ENCODE results near the gene CDC123.
"Not testable (repeated sequence)": the region's sequence is repeated elsewhere in the genome, so short reads cannot be mapped to it uniquely, and the experiment has no call there.

CDC123 gene

GRCh38 chr10:12235796-12236195 lies 39.8 kb downstream of the CDC123 start:
- H3K9ac ChIP-seq (ENCODE audit: low read depth, low read length): no peak overlapping the region
- peaks cover 93% of the 10 kb centered on the region for H3K36me3 ChIP-seq (ENCODE audit: insufficient read depth, low read length)
- no peaks in the 10 kb centered on the region for H3K9me3 ChIP-seq (ENCODE audit: insufficient read depth, low read depth, low read length)
- WGBS: 94% methylated on average over 4 of the region's 4 CpGs
- no peaks in the 10 kb centered on the region for H3K27me3 ChIP-seq (ENCODE audit: insufficient read depth, low read length)
- H3K4me1 ChIP-seq (ENCODE audit: insufficient read depth, low read length): no peaks in the 10 kb centered on the region
- H3K4me3 ChIP-seq (ENCODE audit: low read length): no peak overlapping the region
- no peak overlapping the region for H3K27ac ChIP-seq (ENCODE audit: low read depth, low read length)

GRCh38 chr10:12237265-12238220 lies 41.6 kb downstream of the CDC123 start:
- 96% methylated on average over 13 of the region's 13 CpGs for WGBS
- Histone ChIP-seq H3K4me3 (ENCODE audit: low read length) (no peak overlapping the region), H3K27ac (ENCODE audit: low read depth, low read length) (no peak overlapping the region), H3K27me3 (ENCODE audit: insufficient read depth, low read length) (no peaks in the 10 kb centered on the region), H3K36me3 (ENCODE audit: insufficient read depth, low read length) (peaks cover 90% of the 10 kb centered on the region), H3K9ac (ENCODE audit: low read depth, low read length) (no peak overlapping the region), H3K9me3 (ENCODE audit: insufficient read depth, low read depth, low read length) (no peaks in the 10 kb centered on the region), H3K4me1 (ENCODE audit: insufficient read depth, low read length) (no peaks in the 10 kb centered on the region)

GRCh38 chr10:12238821-12239220 lies 42.8 kb downstream of the CDC123 start:
- Histone ChIP-seq H3K27me3 (ENCODE audit: insufficient read depth, low read length) (no peaks in the 10 kb centered on the region), H3K27ac (ENCODE audit: low read depth, low read length) (no peak overlapping the region), H3K4me1 (ENCODE audit: insufficient read depth, low read length) (no peaks in the 10 kb centered on the region), H3K9ac (ENCODE audit: low read depth, low read length) (no peak overlapping the region), H3K9me3 (ENCODE audit: insufficient read depth, low read depth, low read length) (no peaks in the 10 kb centered on the region), H3K4me3 (ENCODE audit: low read length) (no peak overlapping the region), H3K36me3 (ENCODE audit: insufficient read depth, low read length) (peaks cover 79% of the 10 kb centered on the region)
- 95% methylated on average over 8 of the region's 8 CpGs for WGBS

- Histone ChIP-seq H3K9me3 (ENCODE audit: insufficient read depth, low read depth, low read length) (no peaks in the 10 kb centered on the region), H3K4me3 (ENCODE audit: low read length) (no peak overlapping the region), H3K36me3 (ENCODE audit: insufficient read depth, low read length) (peaks cover 82% of the 10 kb centered on the region), H3K9ac (ENCODE audit: low read depth, low read length) (no peak overlapping the region), H3K4me1 (ENCODE audit: insufficient read depth, low read length) (no peaks in the 10 kb centered on the region), H3K27ac (ENCODE audit: low read depth, low read length) (no peak overlapping the region), H3K27me3 (ENCODE audit: insufficient read depth, low read length) (no peaks in the 10 kb centered on the region)
- 95% methylated on average over 19 of the region's 19 CpGs for WGBS
Observed at GRCh38 chr10:12241810-12242529, 46.0 kb downstream of the CDC123 start.

- H3K27me3 ChIP-seq (ENCODE audit: insufficient read depth, low read length): no peaks in the 10 kb centered on the region
- no peaks in the 10 kb centered on the region for H3K4me1 ChIP-seq (ENCODE audit: insufficient read depth, low read length)
- no peaks in the 10 kb centered on the region for H3K9me3 ChIP-seq (ENCODE audit: insufficient read depth, low read depth, low read length)
- no peak overlapping the region for H3K9ac ChIP-seq (ENCODE audit: low read depth, low read length)
- 97% methylated on average over 17 of the region's 18 CpGs for WGBS
- H3K36me3 ChIP-seq (ENCODE audit: insufficient read depth, low read length): peaks cover 70% of the 10 kb centered on the region
- no peak overlapping the region for H3K4me3 ChIP-seq (ENCODE audit: low read length)
- no peak overlapping the region for H3K27ac ChIP-seq (ENCODE audit: low read depth, low read length)
Observed at GRCh38 chr10:12243864-12244620, 48.1 kb downstream of the CDC123 start.

- no peak overlapping the region for H3K27ac ChIP-seq (ENCODE audit: low read depth, low read length)
- H3K27me3 ChIP-seq (ENCODE audit: insufficient read depth, low read length): no peaks in the 10 kb centered on the region
- no peaks in the 10 kb centered on the region for H3K9me3 ChIP-seq (ENCODE audit: insufficient read depth, low read depth, low read length)
- no peaks in the 10 kb centered on the region for H3K4me1 ChIP-seq (ENCODE audit: insufficient read depth, low read length)
- WGBS: 93% methylated on average over 9 of the region's 10 CpGs
- no peak overlapping the region for H3K9ac ChIP-seq (ENCODE audit: low read depth, low read length)
- no peak overlapping the region for H3K4me3 ChIP-seq (ENCODE audit: low read length)
- H3K36me3 ChIP-seq (ENCODE audit: insufficient read depth, low read length): peaks cover 46% of the 10 kb centered on the region
Observed at GRCh38 chr10:12250181-12250580, 54.2 kb downstream of the CDC123 start.

- WGBS: 97% methylated on average over 5 of the region's 5 CpGs
- not testable (repeated sequence) for H3K4me1 ChIP-seq (ENCODE audit: insufficient read depth, low read length); H3K9ac ChIP-seq (ENCODE audit: low read depth, low read length); H3K9me3 ChIP-seq (ENCODE audit: insufficient read depth, low read depth, low read length); H3K27ac ChIP-seq (ENCODE audit: low read depth, low read length); H3K4me3 ChIP-seq (ENCODE audit: low read length); H3K27me3 ChIP-seq (ENCODE audit: insufficient read depth, low read length)
- H3K36me3 ChIP-seq (ENCODE audit: insufficient read depth, low read length): peaks cover 41% of the 10 kb centered on the region
Observed at GRCh38 chr10:12250702-12251101, 54.7 kb downstream of the CDC123 start.

- H3K27me3 ChIP-seq (ENCODE audit: insufficient read depth, low read length): no peaks in the 10 kb centered on the region
- no peak overlapping the region for H3K4me3 ChIP-seq (ENCODE audit: low read length)
- peaks cover 32% of the 10 kb centered on the region for H3K36me3 ChIP-seq (ENCODE audit: insufficient read depth, low read length)
- no peak overlapping the region for H3K27ac ChIP-seq (ENCODE audit: low read depth, low read length)
- no peaks in the 10 kb centered on the region for H3K9me3 ChIP-seq (ENCODE audit: insufficient read depth, low read depth, low read length)
- no peaks in the 10 kb centered on the region for H3K4me1 ChIP-seq (ENCODE audit: insufficient read depth, low read length)
- H3K9ac ChIP-seq (ENCODE audit: low read depth, low read length): no peak overlapping the region
- WGBS: 98% methylated on average over 5 of the region's 5 CpGs
Observed at GRCh38 chr10:12251581-12251980, 55.6 kb downstream of the CDC123 start.

GRCh38 chr10:12252882-12253546 lies 57.0 kb downstream of the CDC123 start:
- Histone ChIP-seq H3K9me3 (ENCODE audit: insufficient read depth, low read depth, low read length) (no peaks in the 10 kb centered on the region), H3K27me3 (ENCODE audit: insufficient read depth, low read length) (no peaks in the 10 kb centered on the region), H3K36me3 (ENCODE audit: insufficient read depth, low read length) (peaks cover 20% of the 10 kb centered on the region), H3K4me3 (ENCODE audit: low read length) (no peak overlapping the region), H3K9ac (ENCODE audit: low read depth, low read length) (no peak overlapping the region), H3K27ac (ENCODE audit: low read depth, low read length) (no peak overlapping the region), H3K4me1 (ENCODE audit: insufficient read depth, low read length) (no peaks in the 10 kb centered on the region)
- 85% methylated on average over 12 of the region's 13 CpGs for WGBS

GRCh38 chr10:12255048-12255447 lies 59.1 kb downstream of the CDC123 start:
- WGBS: 86% methylated on average over 1 of the region's 1 CpG
- H3K27ac ChIP-seq (ENCODE audit: low read depth, low read length): no peak overlapping the region
- H3K9ac ChIP-seq (ENCODE audit: low read depth, low read length): no peak overlapping the region
- peaks cover 10% of the 10 kb centered on the region for H3K36me3 ChIP-seq (ENCODE audit: insufficient read depth, low read length)
- H3K9me3 ChIP-seq (ENCODE audit: insufficient read depth, low read depth, low read length): no peaks in the 10 kb centered on the region
- no peaks in the 10 kb centered on the region for H3K27me3 ChIP-seq (ENCODE audit: insufficient read depth, low read length)
- no peaks in the 10 kb centered on the region for H3K4me1 ChIP-seq (ENCODE audit: insufficient read depth, low read length)
- H3K4me3 ChIP-seq (ENCODE audit: low read length): no peak overlapping the region
